Vagina (tissue), 2 donors: ENCODE measurements around the gene ORAI2.

ENCODE experiments used
- POLR2A ChIP-seq, 2 donors: fragments of 450-650 bp; IDR thresholded peaks; one replicate each; pipeline ENCODE4 v1.6.1; 2017; ENCODE audit warnings: antibody characterized with exemption in 2 of 2, mild to moderate bottlenecking in 2 of 2, moderate library complexity in 2 of 2
- POLR2AphosphoS5 ChIP-seq, 2 donors: sonication (generic); formaldehyde crosslinking; IDR thresholded peaks; one replicate each; pipeline ENCODE4 v1.9.0; 2017; ENCODE audit warnings: antibody characterized with exemption in 2 of 2, mild to moderate bottlenecking in 2 of 2, low read depth in 1 of 2; ENCODE audit not compliant: insufficient read depth in 1 of 2
- TF ChIP-seq, protein P1 (sequence below), 3 experiments: fragments of 450-650 bp in 2 of 3; fragments of 200-600 bp in 1 of 3; sonication (generic) in 1 of 3; IDR thresholded peaks; one replicate each; pipeline ENCODE4 v1.5.1; 2017 to 2019; ENCODE audit warnings: antibody characterized with exemption in 3 of 3, mild to moderate bottlenecking in 2 of 3, moderate library complexity in 2 of 3

GRCh38 chr7:102456327-102456726, 23.0 kb downstream of the ORAI2 start:
- TF ChIP-seq POLR2A (IDR thresholded peaks at IDR 0.05) (no peak), POLR2AphosphoS5 (IDR thresholded peaks at IDR 0.05; ENCODE audit: insufficient read depth in 1 of 2, low read depth in 1 of 2) (no peak)
- TF ChIP-seq, protein P1, sequence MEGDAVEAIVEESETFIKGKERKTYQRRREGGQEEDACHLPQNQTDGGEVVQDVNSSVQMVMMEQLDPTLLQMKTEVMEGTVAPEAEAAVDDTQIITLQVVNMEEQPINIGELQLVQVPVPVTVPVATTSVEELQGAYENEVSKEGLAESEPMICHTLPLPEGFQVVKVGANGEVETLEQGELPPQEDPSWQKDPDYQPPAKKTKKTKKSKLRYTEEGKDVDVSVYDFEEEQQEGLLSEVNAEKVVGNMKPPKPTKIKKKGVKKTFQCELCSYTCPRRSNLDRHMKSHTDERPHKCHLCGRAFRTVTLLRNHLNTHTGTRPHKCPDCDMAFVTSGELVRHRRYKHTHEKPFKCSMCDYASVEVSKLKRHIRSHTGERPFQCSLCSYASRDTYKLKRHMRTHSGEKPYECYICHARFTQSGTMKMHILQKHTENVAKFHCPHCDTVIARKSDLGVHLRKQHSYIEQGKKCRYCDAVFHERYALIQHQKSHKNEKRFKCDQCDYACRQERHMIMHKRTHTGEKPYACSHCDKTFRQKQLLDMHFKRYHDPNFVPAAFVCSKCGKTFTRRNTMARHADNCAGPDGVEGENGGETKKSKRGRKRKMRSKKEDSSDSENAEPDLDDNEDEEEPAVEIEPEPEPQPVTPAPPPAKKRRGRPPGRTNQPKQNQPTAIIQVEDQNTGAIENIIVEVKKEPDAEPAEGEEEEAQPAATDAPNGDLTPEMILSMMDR (IDR thresholded peaks at IDR 0.05), result no peak
